T-helper 22 cell (primary cell): ENCODE measurements around the gene NCBP3.
"Not testable (repeated sequence)": the region's sequence is repeated elsewhere in the genome, so short reads cannot be mapped to it uniquely, and the experiment has no call there.

Experiments used
- DNase-seq: peaks from one replicate; pipeline ENCODE4 v3.0.0-alpha.2; 2020; ENCODE audit warnings: low read depth

NCBP3 gene

DNA sequence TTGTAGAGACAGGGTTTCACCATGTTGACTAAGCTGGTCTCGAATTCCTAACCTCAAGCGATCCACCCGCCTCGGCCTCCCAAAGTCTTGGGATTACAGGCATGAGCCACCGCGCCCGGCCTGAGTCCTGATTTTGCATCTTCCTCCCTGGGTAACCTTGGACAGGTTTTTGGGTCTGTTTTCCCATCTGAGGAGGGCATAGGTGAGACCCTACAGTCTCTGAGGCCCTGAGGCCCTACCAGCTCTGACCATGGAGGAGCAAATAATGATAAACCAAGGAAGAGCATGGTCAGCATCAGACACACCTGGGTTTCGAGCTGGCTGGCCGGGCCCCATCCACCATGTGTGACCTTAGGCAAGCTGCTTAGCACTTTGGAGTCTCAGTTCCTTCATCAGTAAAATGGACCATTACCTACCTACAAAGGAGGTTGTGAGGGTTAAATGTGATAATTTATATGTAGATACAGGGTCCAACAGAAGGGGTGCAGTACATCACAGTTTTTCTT, 1.2 kb upstream of the NCBP3 start:
- DNase-seq, result no peak

- DNase-seq, result no peak
Measured at GRCh38 chr17:3846437-3847164, 555 bp upstream of the NCBP3 start.

DNA sequence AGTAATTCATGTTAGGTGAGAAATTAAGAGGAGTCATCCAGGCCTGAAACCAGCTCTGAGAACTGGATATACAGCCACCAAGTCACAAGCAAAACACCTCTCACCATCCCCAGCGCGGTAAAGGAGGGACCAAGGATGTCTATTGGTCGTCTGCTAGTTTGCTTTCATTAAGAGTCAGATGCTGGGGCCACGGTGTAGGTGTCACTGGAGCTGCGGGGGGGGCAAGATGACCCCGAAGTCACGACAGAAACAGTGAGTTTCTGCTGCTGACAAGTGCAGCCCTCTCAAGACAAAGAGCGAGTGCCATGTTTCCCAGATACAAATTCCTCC, 790 bp downstream of the NCBP3 start:
- no peak for DNase-seq

DNA sequence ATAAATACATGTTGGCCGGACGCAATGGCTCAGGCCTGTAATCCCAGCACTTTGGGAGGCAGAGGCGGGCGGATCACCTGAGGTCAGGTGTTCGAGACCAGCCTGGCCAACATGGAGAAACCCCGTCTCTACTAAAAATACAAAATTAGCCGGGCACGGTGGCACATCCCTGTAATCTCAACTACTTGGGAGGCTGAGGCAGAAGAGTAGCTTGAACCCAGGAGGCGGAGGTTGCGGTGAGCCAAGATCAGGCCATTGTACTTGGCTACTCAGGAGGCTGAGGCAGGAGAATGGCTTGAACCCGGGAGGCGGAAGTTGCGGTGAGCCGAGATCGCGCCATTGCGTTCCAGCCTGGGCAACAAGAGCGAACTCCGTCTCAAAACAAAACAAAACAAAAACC, 1.5 kb downstream of the NCBP3 start:
- not testable (repeated sequence) for DNase-seq

- no peak for DNase-seq
Measured at GRCh38 chr17:3843935-3844516, 2.0 kb downstream of the NCBP3 start.

DNA sequence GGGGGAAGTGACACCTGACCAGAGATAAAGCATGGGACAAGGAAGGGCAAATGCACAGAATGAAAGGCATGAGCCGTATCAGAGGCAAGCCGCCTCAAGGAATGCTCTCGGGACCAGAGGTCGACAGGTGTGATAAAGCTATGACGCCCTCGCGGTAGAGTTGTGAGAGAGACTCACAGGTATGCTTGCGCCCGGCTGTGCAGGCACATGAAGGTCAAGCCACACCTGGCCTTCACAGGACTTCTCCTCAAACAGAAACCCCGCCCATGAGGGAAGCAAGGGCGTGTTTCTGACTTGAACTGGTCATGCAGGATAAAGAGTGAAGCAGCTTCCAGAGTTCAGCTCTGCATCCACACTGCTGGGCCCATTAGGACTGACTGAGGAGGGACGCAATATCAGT, 7.8 kb downstream of the NCBP3 start:
- no peak for DNase-seq

- DNase-seq, result no peak
Measured at GRCh38 chr17:3836551-3836950, 9.5 kb downstream of the NCBP3 start.

GRCh38 chr17:3835410-3836229, 10.4 kb downstream of the NCBP3 start:
- no peak for DNase-seq

DNA sequence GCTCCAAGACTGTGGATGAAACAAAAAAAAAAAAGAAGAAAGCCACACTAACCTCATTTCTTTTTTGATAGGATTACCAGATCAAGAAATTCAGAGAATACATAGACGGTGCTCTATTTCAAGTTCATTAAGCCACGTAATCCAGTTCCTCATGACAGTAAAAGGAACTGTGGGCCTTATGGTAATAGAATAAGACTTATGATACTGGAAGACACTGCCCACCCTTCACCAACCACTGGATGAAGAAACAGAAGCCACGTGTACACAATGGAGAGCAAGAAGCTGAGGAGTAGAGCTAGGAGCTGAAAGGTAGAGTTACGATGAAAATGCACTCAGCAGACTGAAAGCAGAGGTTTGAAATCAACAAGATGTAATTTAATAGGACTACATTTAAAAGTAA, 11.2 kb downstream of the NCBP3 start:
- DNase-seq, result no peak

GRCh38 chr17:3828852-3829232, 17.2 kb downstream of the NCBP3 start:
- no peak for DNase-seq

DNA sequence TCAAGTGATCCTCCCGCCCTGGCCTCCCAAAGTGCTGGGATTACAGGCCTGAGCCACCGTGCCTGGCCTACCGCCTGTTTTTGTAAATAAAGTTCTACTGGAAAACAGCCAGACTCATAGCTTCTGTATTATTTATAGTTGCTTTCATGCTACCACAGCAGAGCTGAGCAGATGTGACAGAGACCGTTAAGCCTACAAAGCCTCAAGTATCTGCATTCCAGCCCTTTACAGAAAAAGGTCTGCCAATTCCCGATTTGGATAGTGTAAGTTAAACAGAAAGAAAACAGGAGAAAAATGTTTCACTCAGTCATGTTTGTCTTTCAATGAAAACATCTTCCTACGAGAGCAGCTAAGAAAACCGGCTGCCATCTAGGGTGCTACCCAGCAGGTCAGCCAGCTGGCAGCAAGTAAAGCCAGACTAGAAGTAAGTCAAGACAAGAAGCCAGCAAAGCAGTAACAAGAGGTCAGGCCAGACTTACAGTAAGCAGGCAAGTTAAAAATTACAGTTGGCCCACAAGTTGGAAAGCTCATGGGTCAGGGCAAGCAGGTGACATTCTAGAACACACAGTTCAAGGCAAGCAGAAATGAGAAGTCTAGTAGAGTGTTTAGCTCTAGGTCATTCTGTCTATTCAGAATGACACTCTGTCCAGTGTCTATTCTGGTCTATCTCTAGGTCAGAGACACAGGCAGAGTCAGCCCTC, 17.7 kb downstream of the NCBP3 start:
- DNase-seq, result no peak

GRCh38 chr17:3827124-3827773, 18.8 kb downstream of the NCBP3 start:
- DNase-seq, result peak; percentile 34

GRCh38 chr17:3826191-3826590, 19.9 kb downstream of the NCBP3 start:
- no peak for DNase-seq

DNA sequence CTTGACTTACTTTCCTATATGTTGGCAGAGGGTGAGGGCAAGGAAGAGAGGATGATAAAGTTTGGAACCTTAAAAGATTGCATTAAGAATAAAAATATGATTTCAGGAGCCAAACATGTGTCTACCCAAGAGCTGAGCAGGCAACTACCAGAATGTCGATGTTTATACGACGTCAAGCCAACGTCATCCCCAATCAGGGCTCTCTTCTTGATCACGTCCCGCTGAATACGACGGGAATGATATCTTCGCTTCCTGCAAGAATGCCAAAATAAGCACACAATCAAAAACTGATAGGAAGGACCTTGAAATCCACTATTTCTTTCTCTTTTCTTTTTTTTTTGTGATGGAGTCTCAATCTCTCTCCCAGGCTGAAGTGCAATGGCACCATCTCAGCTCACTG, 24.9 kb downstream of the NCBP3 start:
- DNase-seq, result no peak

DNA sequence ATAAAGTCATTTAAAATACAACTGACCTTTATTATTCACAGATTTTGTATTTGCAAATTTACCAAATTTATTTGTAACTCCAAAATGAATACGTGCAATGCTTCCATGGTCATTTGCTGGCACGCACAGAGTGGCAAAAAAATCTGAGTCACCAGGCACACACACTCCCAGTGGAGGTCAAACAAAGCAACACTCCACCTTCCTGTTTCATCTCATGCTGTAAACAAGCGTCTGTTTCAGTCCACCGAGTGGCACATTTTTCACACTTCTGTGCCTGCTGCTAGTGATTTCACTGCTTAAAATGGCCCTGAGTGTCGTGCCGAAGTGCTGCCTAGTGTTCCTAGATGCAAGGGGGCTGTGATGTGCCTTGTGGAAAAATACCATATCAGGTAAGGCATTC, 27.3 kb downstream of the NCBP3 start:
- no peak for DNase-seq

DNA sequence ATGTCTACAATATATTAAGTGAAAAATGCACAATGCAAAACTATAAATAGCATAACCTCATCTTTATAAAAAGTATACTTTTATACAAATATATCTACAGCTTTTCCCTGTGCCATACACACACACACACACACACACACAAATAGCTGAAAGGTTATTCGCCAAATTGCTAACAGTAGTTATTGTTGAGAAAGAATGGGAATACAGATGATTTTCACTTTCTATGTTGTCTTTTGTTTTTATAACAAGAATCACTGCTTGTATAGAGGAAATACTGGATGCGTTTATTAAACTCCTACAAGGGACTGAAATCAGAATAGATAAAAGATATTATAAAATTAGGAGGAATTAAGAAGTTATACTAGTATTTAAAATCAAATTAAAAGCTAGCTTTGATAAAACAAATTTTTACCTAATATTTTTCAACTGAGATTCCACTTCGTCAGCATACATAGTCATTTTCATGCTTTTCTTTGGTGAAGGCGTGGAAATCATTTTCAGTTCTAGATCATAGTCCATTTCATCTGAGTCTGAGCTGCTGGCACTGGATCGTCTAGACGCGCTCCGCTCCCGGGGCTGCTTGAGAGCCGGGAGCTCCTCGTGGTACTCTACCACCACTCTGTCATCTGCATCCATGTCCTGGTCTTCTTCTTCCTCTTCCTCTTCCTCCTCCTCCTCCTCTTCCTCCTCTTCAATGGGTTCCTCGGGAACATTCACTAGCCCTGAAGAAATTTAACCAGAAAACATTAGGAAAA, 28.0 kb downstream of the NCBP3 start:
- no peak for DNase-seq

DNA sequence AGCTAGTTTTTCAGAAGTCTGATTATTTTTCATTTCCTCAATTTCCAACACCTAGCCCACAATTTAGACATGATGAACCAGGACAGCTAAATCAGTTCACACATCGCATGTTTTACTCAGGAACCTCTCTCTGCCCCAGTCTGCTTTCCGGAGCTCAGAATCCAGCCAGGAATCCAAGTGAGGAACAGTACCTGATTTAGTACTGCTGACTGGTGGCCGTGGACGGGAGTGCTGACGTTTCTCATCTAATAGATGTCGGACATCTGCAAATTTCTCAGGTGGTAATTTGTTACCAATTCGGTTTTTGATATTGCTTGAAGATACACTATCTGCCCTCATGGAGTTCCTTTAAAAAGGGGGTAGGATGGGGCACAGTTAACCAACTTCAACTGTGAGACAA, 30.1 kb downstream of the NCBP3 start:
- DNase-seq, result no peak

DNA sequence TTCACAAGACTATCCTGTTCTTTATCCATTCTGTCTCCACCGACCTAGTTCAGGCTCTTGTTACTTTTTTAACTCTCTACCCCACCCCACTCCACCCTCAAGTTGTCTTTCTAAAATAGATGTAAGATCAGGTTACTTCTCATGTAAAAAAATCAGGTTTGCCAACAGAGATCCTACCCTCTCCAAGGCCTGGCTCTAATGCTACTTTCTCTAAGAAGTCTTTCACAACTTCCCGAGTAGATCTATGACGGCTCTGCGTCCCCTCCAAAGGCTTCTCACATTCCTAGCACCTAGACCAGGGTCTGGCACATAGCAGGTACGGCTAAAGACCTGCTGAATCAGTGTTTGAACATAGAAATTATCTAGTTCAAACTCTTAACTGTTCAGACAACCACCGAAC, 30.9 kb downstream of the NCBP3 start:
- DNase-seq, result no peak

DNA sequence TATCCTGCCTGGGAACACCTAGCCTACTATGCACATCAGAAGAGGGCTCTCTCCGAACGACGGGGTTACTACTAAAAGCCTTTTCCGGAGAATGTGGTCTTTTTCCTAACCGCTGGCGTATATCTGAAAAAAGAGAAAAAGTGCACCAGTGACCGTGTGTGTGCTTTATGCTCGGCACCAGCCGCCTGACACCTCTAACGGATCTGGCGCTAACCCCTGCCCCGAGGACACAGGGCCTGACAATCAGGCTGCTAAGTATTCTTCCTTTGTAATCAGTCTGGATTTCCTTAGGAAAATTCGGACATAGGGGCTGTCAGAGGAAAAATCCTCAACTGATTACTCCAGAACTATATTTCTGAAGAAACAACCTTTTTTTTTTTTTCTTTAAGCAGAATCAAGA, 31.7 kb downstream of the NCBP3 start:
- no peak for DNase-seq

GRCh38 chr17:3813171-3813570, 32.9 kb downstream of the NCBP3 start:
- no peak for DNase-seq

GRCh38 chr17:3812771-3813170, 33.3 kb downstream of the NCBP3 start:
- DNase-seq, result no peak
